ENCODE results near the gene MDFIC.

DNA sequence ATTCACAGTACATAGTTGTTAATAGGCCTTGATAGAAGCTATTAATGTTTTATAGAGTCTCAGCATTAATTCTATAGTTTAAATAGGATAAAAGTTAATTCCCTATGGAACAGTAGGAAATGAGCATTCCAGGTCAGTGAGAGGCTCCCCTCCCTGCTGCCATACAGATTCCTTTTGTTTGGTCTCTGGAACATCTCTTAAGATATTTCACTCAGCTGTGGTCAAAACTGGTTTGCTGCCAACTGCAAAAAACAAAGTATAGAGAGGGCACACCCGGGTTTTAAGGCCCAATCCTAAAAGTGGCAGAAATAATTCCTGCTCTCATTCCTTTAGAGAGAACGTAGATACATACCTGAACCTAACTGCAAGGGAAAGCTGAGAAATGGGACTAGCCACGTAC, 51.3 kb downstream of the MDFIC start:
- TF ChIP-seq, protein P1, sequence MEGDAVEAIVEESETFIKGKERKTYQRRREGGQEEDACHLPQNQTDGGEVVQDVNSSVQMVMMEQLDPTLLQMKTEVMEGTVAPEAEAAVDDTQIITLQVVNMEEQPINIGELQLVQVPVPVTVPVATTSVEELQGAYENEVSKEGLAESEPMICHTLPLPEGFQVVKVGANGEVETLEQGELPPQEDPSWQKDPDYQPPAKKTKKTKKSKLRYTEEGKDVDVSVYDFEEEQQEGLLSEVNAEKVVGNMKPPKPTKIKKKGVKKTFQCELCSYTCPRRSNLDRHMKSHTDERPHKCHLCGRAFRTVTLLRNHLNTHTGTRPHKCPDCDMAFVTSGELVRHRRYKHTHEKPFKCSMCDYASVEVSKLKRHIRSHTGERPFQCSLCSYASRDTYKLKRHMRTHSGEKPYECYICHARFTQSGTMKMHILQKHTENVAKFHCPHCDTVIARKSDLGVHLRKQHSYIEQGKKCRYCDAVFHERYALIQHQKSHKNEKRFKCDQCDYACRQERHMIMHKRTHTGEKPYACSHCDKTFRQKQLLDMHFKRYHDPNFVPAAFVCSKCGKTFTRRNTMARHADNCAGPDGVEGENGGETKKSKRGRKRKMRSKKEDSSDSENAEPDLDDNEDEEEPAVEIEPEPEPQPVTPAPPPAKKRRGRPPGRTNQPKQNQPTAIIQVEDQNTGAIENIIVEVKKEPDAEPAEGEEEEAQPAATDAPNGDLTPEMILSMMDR (IDR thresholded peaks at IDR 0.05): no peak
- TF ChIP-seq POLR2A (IDR thresholded peaks at IDR 0.05): no peak
